Activated CD4-positive, alpha-beta T cell treated with anti-CD3 and anti-CD28 coated beads for 48 hours (primary cell): ENCODE data around the gene DNER.
A peak's percentile ranks its signal among the peaks of the same experiment; 100 is the strongest.
"Not testable (repeated sequence)": the region's sequence is repeated elsewhere in the genome, so short reads cannot be mapped to it uniquely, and the experiment has no call there.

Source experiments
- DNase-seq: peaks from one replicate; pipeline ENCODE4 v3.0.0-alpha.2; 2020

DNER gene

GRCh38 chr2:229714080-229714735, at the start of gene DNER:
Gene DNER, minus strand, starts transcription at chr2:229714555. Its CDS starts 132 bp downstream, at chr2:229714423.
- peak; percentile 68 for DNase-seq

- no peak for DNase-seq
These were observed 47.3 kb upstream of the DNER start for GRCh38 chr2:229761663-229762062.

GRCh38 chr2:229757462-229757861, 43.1 kb upstream of the DNER start:
- DNase-seq = not testable (repeated sequence)

- DNase-seq = no peak
These were observed 38.8 kb upstream of the DNER start for GRCh38 chr2:229752970-229753729.

GRCh38 chr2:229749779-229750178, 35.4 kb upstream of the DNER start:
- DNase-seq = no peak

GRCh38 chr2:229748950-229749349, 34.6 kb upstream of the DNER start:
- DNase-seq = no peak

GRCh38 chr2:229742691-229743090, 28.3 kb upstream of the DNER start:
- not testable (repeated sequence) for DNase-seq

GRCh38 chr2:229740279-229740678, 25.9 kb upstream of the DNER start:
- DNase-seq = no peak

- no peak for DNase-seq
These were observed 23.8 kb upstream of the DNER start for GRCh38 chr2:229738024-229738625.

GRCh38 chr2:229734410-229734809, 20.1 kb upstream of the DNER start:
- no peak for DNase-seq

GRCh38 chr2:229733611-229734245, 19.4 kb upstream of the DNER start:
- DNase-seq = no peak

- DNase-seq = no peak
These were observed 18.5 kb upstream of the DNER start for GRCh38 chr2:229732897-229733296.

GRCh38 chr2:229731916-229732315, 17.6 kb upstream of the DNER start:
- DNase-seq = no peak

- no peak for DNase-seq
These were observed 17.0 kb upstream of the DNER start for GRCh38 chr2:229731363-229731762.

- DNase-seq = no peak
These were observed 14.0 kb upstream of the DNER start for GRCh38 chr2:229728370-229728769.

- DNase-seq = no peak
These were observed 12.3 kb upstream of the DNER start for GRCh38 chr2:229726643-229727042.

- DNase-seq = no peak
These were observed 11.6 kb upstream of the DNER start for GRCh38 chr2:229725716-229726574.

- DNase-seq = not testable (repeated sequence)
These were observed 8.8 kb upstream of the DNER start for GRCh38 chr2:229723192-229723591.

GRCh38 chr2:229719926-229720647, 5.7 kb upstream of the DNER start:
- DNase-seq = no peak

GRCh38 chr2:229718057-229718456, 3.7 kb upstream of the DNER start:
- no peak for DNase-seq

- peak; percentile 58 for DNase-seq
These were observed 1.6 kb upstream of the DNER start for GRCh38 chr2:229715895-229716507.
